ENCODE data around the gene HTR6.

The HTR6 gene

GRCh38 chr1:19728413-19729145 is 63.9 kb downstream of the HTR6 start:
- no peak for DNase-seq

- no peak for DNase-seq
Measured at GRCh38 chr1:19730232-19730631, 65.6 kb downstream of the HTR6 start.

Measured in activated CD4-positive, alpha-beta T cell treated with anti-CD3 and anti-CD28 coated beads, Interleukin-2, amount 50 U/mL, for 16 hours (primary cell).